ENCODE data around the gene LYZL1.
"Not testable (repeated sequence)": the region's sequence is repeated elsewhere in the genome, so short reads cannot be mapped to it uniquely, and the experiment has no call there.

The LYZL1 gene

GRCh38 chr10:29266641-29267040, 22.2 kb upstream of the LYZL1 start:
- Histone ChIP-seq H3K4me3 (ENCODE audit: low read length) (no peak overlapping the region), H3K9ac (ENCODE audit: low read length) (no peak overlapping the region), H3K27me3 (ENCODE audit: control insufficient read depth, insufficient read depth, low read length) (no peaks in the 10 kb centered on the region), H3K9me3 (ENCODE audit: control insufficient read depth, low read length) (no peaks in the 10 kb centered on the region), H3K4me1 (ENCODE audit: control insufficient read depth, insufficient read depth, low read length) (no peaks in the 10 kb centered on the region), H3K36me3 (ENCODE audit: control insufficient read depth, insufficient read depth, low read length) (no peaks in the 10 kb centered on the region)

DNA sequence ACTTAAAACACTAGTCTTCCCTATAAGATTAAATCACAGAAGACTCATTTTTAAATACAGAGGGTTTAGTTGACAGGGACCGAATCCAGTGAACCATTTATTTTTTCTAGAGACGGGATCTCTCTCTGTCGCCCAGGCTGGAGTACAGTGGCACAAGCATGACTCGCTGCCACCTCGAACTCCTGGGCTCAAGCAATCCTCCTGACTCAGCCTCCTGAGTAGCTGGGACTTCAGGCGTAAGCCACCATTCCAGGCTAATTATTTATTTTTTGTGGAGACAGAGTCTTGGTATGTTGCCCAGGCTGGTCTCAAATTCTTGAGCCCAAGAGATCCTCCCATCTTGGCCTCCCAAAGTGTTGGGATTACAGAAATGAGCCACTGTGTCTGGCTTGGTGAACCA, 20.9 kb upstream of the LYZL1 start:
- Histone ChIP-seq H3K4me3 (ENCODE audit: low read length) (no peak overlapping the region), H3K27me3 (ENCODE audit: control insufficient read depth, insufficient read depth, low read length) (no peaks in the 10 kb centered on the region), H3K4me1 (ENCODE audit: control insufficient read depth, insufficient read depth, low read length) (no peaks in the 10 kb centered on the region), H3K36me3 (ENCODE audit: control insufficient read depth, insufficient read depth, low read length) (no peaks in the 10 kb centered on the region), H3K9me3 (ENCODE audit: control insufficient read depth, low read length) (no peaks in the 10 kb centered on the region), H3K9ac (ENCODE audit: low read length) (no peak overlapping the region)

- no peaks in the 10 kb centered on the region for H3K27me3 ChIP-seq (ENCODE audit: control insufficient read depth, insufficient read depth, low read length)
- H3K9me3 ChIP-seq (ENCODE audit: control insufficient read depth, low read length) = no peaks in the 10 kb centered on the region
- H3K36me3 ChIP-seq (ENCODE audit: control insufficient read depth, insufficient read depth, low read length) = no peaks in the 10 kb centered on the region
- H3K4me1 ChIP-seq (ENCODE audit: control insufficient read depth, insufficient read depth, low read length) = no peaks in the 10 kb centered on the region
- no peak overlapping the region for H3K9ac ChIP-seq (ENCODE audit: low read length)
- no peak overlapping the region for H3K4me3 ChIP-seq (ENCODE audit: low read length)
Measured at GRCh38 chr10:29269486-29269885, 19.4 kb upstream of the LYZL1 start.

DNA sequence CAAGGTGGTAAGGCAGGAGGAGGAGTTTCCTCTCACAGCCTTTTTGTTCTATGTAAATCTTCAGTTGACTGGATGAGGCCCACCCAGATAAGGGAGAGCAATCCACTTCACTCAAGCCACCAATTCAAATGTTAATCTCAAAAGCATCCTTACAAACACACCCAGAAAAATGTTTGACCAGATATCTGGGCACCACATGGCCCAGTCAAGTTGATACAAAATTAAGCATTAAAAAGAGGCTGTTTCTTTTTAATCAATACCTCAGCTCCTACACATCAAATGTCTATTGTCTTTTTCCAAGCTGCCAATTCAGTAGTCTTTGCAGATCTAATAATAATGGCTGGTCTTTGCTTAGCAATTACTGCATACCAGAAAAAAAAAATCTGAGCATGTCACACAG, 18.0 kb upstream of the LYZL1 start:
- H3K4me3 ChIP-seq (ENCODE audit: low read length) = no peak overlapping the region
- no peaks in the 10 kb centered on the region for H3K9me3 ChIP-seq (ENCODE audit: control insufficient read depth, low read length)
- no peaks in the 10 kb centered on the region for H3K4me1 ChIP-seq (ENCODE audit: control insufficient read depth, insufficient read depth, low read length)
- H3K27me3 ChIP-seq (ENCODE audit: control insufficient read depth, insufficient read depth, low read length) = no peaks in the 10 kb centered on the region
- no peak overlapping the region for H3K9ac ChIP-seq (ENCODE audit: low read length)
- H3K36me3 ChIP-seq (ENCODE audit: control insufficient read depth, insufficient read depth, low read length) = no peaks in the 10 kb centered on the region

DNA sequence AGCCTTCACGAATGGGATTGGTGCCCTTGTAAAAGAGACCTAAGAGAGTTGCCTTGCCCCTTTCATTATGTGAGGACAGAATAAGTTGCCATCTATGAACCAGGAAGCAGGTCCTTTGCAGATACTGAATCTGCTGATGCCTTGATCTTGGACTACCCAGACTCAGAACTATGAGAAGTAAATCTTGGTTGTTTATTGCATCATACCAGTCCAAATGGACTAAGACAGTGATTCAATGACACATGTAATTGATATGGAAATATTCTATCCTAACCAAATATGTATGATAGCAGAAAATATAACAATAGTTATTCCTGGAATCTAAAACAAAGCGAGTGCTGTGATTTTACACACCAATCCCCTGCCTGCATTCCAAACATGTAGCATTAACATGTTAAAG, 17.0 kb upstream of the LYZL1 start:
- Histone ChIP-seq H3K9ac (ENCODE audit: low read length) (no peak overlapping the region), H3K36me3 (ENCODE audit: control insufficient read depth, insufficient read depth, low read length) (no peaks in the 10 kb centered on the region), H3K27me3 (ENCODE audit: control insufficient read depth, insufficient read depth, low read length) (no peaks in the 10 kb centered on the region), H3K9me3 (ENCODE audit: control insufficient read depth, low read length) (no peaks in the 10 kb centered on the region), H3K4me3 (ENCODE audit: low read length) (no peak overlapping the region), H3K4me1 (ENCODE audit: control insufficient read depth, insufficient read depth, low read length) (no peaks in the 10 kb centered on the region)

DNA sequence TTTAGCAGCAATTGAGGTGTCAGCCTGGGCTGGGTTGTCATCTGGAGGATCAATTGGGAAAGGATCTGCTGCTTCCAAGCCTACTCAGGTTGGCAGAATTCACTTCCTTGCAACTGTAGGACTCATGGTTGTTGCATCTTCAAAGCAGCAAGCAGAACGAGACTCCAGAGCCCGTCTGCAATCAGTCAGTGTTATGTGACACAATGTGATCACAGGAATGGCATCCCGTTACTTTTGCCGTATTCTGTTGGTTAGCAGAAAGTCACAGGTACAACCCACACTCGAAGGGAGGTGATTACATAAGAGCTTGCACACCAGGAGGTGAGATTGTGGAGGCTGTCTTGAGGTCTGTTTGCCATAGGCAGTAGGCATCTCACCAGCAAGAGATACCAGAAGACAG, 15.4 kb upstream of the LYZL1 start:
- Histone ChIP-seq H3K4me1 (ENCODE audit: control insufficient read depth, insufficient read depth, low read length) (no peaks in the 10 kb centered on the region), H3K9me3 (ENCODE audit: control insufficient read depth, low read length) (no peaks in the 10 kb centered on the region), H3K27me3 (ENCODE audit: control insufficient read depth, insufficient read depth, low read length) (no peaks in the 10 kb centered on the region)

DNA sequence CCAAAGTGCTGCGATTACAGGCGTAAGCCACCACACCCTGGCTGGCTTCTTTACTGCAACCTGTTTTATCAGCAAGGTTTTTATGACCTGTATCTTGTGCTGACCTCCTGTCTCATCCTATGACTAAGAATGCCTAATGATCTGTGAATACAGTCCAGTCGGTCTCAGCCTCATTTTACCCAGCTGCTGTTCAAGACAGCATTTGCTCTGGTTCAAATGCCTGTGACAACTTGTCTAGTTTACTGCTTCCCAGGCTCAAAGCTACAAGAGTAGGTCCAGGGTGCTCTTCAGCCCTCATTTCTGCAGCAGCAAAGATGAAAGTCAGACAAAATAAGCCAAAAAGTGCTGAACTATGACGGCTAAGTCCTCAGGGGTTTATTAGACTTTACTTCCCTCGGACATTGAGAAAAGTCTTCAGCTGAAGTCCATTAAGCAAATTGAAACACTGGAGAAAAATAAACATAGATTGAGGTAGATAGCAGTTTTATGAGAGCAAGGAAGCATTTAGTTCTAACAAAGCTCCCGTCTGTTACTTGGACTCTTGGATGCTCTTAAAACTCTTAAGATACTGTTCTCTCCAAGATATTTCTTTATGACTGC, 12.5 kb upstream of the LYZL1 start:
- no peaks in the 10 kb centered on the region for H3K36me3 ChIP-seq (ENCODE audit: control insufficient read depth, insufficient read depth, low read length)
- H3K4me1 ChIP-seq (ENCODE audit: control insufficient read depth, insufficient read depth, low read length) = no peaks in the 10 kb centered on the region
- no peak overlapping the region for H3K9ac ChIP-seq (ENCODE audit: low read length)
- no peaks in the 10 kb centered on the region for H3K9me3 ChIP-seq (ENCODE audit: control insufficient read depth, low read length)
- no peaks in the 10 kb centered on the region for H3K27me3 ChIP-seq (ENCODE audit: control insufficient read depth, insufficient read depth, low read length)
- H3K4me3 ChIP-seq (ENCODE audit: low read length) = no peak overlapping the region

More for the DNA sequence above, 15.4 kb upstream of the LYZL1 start:
- Histone ChIP-seq H3K9ac (ENCODE audit: low read length) (no peak overlapping the region), H3K4me3 (ENCODE audit: low read length) (no peak overlapping the region), H3K36me3 (ENCODE audit: control insufficient read depth, insufficient read depth, low read length) (no peaks in the 10 kb centered on the region)

- H3K9me3 ChIP-seq (ENCODE audit: control insufficient read depth, low read length) = no peaks in the 10 kb centered on the region
- no peaks in the 10 kb centered on the region for H3K27me3 ChIP-seq (ENCODE audit: control insufficient read depth, insufficient read depth, low read length)
- H3K4me3 ChIP-seq (ENCODE audit: low read length) = no peak overlapping the region
- no peak overlapping the region for H3K9ac ChIP-seq (ENCODE audit: low read length)
- H3K36me3 ChIP-seq (ENCODE audit: control insufficient read depth, insufficient read depth, low read length) = no peaks in the 10 kb centered on the region
- H3K4me1 ChIP-seq (ENCODE audit: control insufficient read depth, insufficient read depth, low read length) = no peaks in the 10 kb centered on the region
Measured at GRCh38 chr10:29277296-29277695, 11.6 kb upstream of the LYZL1 start.

DNA sequence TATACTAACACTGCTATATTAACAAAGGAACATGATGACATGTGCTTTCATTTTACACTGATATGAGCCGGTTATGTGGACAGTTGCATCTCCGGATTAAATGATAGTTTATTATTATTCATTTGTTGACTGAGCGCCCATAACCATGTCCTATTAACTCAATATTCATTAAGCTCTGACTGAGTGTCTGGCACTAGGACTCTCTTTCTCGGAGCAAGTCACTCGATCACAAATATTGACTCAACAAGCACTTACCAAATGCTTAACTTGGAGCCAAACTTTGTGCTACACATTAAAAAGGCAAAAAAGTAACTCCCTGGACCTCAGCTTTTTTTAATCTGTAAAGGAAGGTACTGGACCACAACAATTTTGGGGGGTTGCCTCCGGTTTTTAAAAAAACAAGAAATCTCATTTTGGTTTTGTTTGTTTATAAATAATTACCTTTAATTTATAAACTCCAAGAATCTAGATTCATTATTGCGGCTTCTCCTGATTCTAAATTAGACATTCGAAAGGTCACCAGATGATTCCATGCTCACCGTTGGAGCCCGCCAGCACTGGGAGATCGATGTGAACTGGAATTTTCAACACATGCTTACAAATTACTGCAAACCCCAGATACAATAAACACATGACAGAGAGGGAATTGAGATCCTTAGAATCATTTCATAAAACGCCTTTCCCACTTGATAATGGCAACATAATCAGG, 8.9 kb upstream of the LYZL1 start:
- Histone ChIP-seq H3K27me3 (ENCODE audit: control insufficient read depth, insufficient read depth, low read length) (no peaks in the 10 kb centered on the region), H3K4me3 (ENCODE audit: low read length) (no peak overlapping the region), H3K36me3 (ENCODE audit: control insufficient read depth, insufficient read depth, low read length) (no peaks in the 10 kb centered on the region), H3K4me1 (ENCODE audit: control insufficient read depth, insufficient read depth, low read length) (no peaks in the 10 kb centered on the region), H3K9ac (ENCODE audit: low read length) (no peak overlapping the region), H3K9me3 (ENCODE audit: control insufficient read depth, low read length) (no peaks in the 10 kb centered on the region)

GRCh38 chr10:29280488-29280840, 8.4 kb upstream of the LYZL1 start:
- no peak overlapping the region for H3K4me3 ChIP-seq (ENCODE audit: low read length)
- H3K9ac ChIP-seq (ENCODE audit: low read length) = no peak overlapping the region
- H3K36me3 ChIP-seq (ENCODE audit: control insufficient read depth, insufficient read depth, low read length) = no peaks in the 10 kb centered on the region
- no peaks in the 10 kb centered on the region for H3K4me1 ChIP-seq (ENCODE audit: control insufficient read depth, insufficient read depth, low read length)
- no peaks in the 10 kb centered on the region for H3K27me3 ChIP-seq (ENCODE audit: control insufficient read depth, insufficient read depth, low read length)
- no peaks in the 10 kb centered on the region for H3K9me3 ChIP-seq (ENCODE audit: control insufficient read depth, low read length)

- Histone ChIP-seq H3K27me3 (ENCODE audit: control insufficient read depth, insufficient read depth, low read length) (no peaks in the 10 kb centered on the region), H3K9me3 (ENCODE audit: control insufficient read depth, low read length) (no peaks in the 10 kb centered on the region), H3K4me3 (ENCODE audit: low read length) (no peak overlapping the region), H3K4me1 (ENCODE audit: control insufficient read depth, insufficient read depth, low read length) (no peaks in the 10 kb centered on the region), H3K36me3 (ENCODE audit: control insufficient read depth, insufficient read depth, low read length) (no peaks in the 10 kb centered on the region), H3K9ac (ENCODE audit: low read length) (no peak overlapping the region)
Measured at GRCh38 chr10:29285624-29286051, 3.2 kb upstream of the LYZL1 start.

DNA sequence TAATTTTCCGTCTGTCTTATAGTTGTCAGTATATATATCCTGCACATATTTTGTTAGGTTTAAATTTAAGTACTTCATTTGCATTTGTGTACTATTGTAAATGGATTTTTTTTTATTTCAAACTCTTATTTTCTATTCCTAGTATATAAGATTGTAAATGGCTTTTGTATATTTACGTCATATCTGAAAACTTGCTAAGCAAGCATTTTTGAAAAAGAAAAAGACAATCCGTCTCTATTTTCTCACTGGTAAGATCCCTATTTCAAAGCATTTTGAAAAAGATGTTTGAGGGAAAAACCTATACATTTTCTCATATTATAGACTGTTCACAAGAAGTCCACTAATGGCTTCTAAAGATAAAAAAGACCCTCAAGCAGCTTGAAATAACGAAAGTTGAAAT, 1.2 kb upstream of the LYZL1 start:
- Histone ChIP-seq H3K4me3 (ENCODE audit: low read length) (no peak overlapping the region), H3K36me3 (ENCODE audit: control insufficient read depth, insufficient read depth, low read length) (no peaks in the 10 kb centered on the region), H3K27me3 (ENCODE audit: control insufficient read depth, insufficient read depth, low read length) (no peaks in the 10 kb centered on the region), H3K4me1 (ENCODE audit: control insufficient read depth, insufficient read depth, low read length) (no peaks in the 10 kb centered on the region), H3K9ac (ENCODE audit: low read length) (no peak overlapping the region), H3K9me3 (ENCODE audit: control insufficient read depth, low read length) (no peaks in the 10 kb centered on the region)

DNA sequence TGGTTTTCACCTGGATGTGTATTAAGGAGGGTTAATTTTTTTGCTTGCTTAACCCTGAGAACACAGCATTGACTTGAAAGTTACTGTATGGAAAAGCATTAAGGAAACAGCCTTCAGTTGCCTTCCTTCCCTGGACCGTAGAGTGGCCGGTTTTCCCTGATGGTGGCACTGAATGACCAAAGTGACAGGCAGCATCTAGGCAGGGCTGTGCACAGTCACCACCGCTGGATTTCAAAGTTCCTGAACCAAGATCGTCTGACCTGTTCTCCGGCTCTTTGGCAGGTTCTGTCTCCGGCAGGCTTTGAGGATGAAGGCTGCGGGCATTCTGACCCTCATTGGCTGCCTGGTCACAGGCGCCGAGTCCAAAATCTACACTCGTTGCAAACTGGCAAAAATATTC, 2.7 kb downstream of the LYZL1 start:
- not testable (repeated sequence) for H3K36me3 ChIP-seq (ENCODE audit: control insufficient read depth, insufficient read depth, low read length); H3K9ac ChIP-seq (ENCODE audit: low read length); H3K4me1 ChIP-seq (ENCODE audit: control insufficient read depth, insufficient read depth, low read length); H3K27me3 ChIP-seq (ENCODE audit: control insufficient read depth, insufficient read depth, low read length); H3K9me3 ChIP-seq (ENCODE audit: control insufficient read depth, low read length); H3K4me3 ChIP-seq (ENCODE audit: low read length)

All from mucosa of stomach (tissue), 1 donor.